Stimulated activated memory B cell treated with anti-CD40 and anti-IgM and Interleukin-4, amounts not matched to agents 10 μg/mL and 1 μg/mL and 100 μg/mL, for 72 hours (primary cell): Measurements from ENCODE around the gene SLC2A9.
A peak's percentile ranks its signal among the peaks of the same experiment; 100 is the strongest.

Experiments
- ATAC-seq: fragments of 150-1000 bp; cut with Tn5 transposase; 2 replicates; pipeline ENCODE4 v1.10.0; 2021
- H3K27ac Mint-ChIP-seq: one replicate; pipeline ENCODE4 v1.8.0; 2022; ENCODE audit warnings: mild to moderate bottlenecking, mixed read lengths
- H3K27me3 Mint-ChIP-seq: one replicate; pipeline ENCODE4 v1.8.0; 2022; ENCODE audit warnings: mixed read lengths
- H3K36me3 Mint-ChIP-seq: one replicate; pipeline ENCODE4 v1.8.0; 2022; ENCODE audit warnings: mixed read lengths
- H3K4me1 Mint-ChIP-seq: one replicate; pipeline ENCODE4 v1.8.0; 2022; ENCODE audit warnings: mixed read lengths
- H3K4me3 Mint-ChIP-seq: one replicate; pipeline ENCODE4 v1.8.0; 2022; ENCODE audit warnings: mild to moderate bottlenecking, moderate library complexity, mixed read lengths
- H3K9me3 Mint-ChIP-seq: one replicate; pipeline ENCODE4 v1.8.0; 2022; ENCODE audit warnings: mixed read lengths

SLC2A9 gene

GRCh38 chr4:9976781-9977180, 44.5 kb downstream of the SLC2A9 start:
- peaks cover 8% of the 10 kb centered on the region for H3K9me3 Mint-ChIP-seq
- H3K36me3 Mint-ChIP-seq, result peaks cover 18% of the 10 kb centered on the region
- peaks cover 12% of the 10 kb centered on the region for H3K4me1 Mint-ChIP-seq
- no peak overlapping the region for H3K27ac Mint-ChIP-seq
- no peak for ATAC-seq
- no peaks in the 10 kb centered on the region for H3K27me3 Mint-ChIP-seq
- no peak overlapping the region for H3K4me3 Mint-ChIP-seq

DNA sequence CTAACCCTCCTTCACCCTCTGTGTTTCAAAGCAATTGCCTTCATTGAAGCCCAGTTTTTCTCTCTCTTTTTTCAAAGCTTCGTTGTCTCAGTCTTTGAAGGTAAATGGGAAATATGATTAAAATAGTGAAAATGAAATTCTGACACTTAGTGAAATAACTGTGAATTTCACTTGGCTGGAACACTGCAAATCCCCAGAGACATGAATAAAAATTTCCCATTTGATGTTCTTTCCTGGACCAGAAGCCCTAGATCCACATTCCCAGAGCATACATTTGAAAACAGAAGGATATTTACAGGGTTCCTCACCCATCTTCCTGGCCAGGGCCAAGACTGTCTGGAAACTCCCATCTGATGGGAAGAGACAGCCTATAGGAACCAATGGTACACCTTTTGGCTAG, 45.0 kb downstream of the SLC2A9 start:
- no peak overlapping the region for H3K4me3 Mint-ChIP-seq
- peaks cover 8% of the 10 kb centered on the region for H3K9me3 Mint-ChIP-seq
- H3K27ac Mint-ChIP-seq, result no peak overlapping the region
- peaks cover 18% of the 10 kb centered on the region for H3K36me3 Mint-ChIP-seq
- no peak for ATAC-seq
- H3K4me1 Mint-ChIP-seq, result peaks cover 15% of the 10 kb centered on the region
- H3K27me3 Mint-ChIP-seq, result no peaks in the 10 kb centered on the region

GRCh38 chr4:9971711-9972110, 49.6 kb downstream of the SLC2A9 start:
- no peak overlapping the region for H3K4me3 Mint-ChIP-seq
- peaks cover 12% of the 10 kb centered on the region for H3K36me3 Mint-ChIP-seq
- H3K4me1 Mint-ChIP-seq, result peaks cover 31% of the 10 kb centered on the region
- H3K9me3 Mint-ChIP-seq, result peaks cover 3% of the 10 kb centered on the region
- H3K27ac Mint-ChIP-seq, result peak overlapping the region; percentile 89
- no peaks in the 10 kb centered on the region for H3K27me3 Mint-ChIP-seq
- no peak for ATAC-seq

DNA sequence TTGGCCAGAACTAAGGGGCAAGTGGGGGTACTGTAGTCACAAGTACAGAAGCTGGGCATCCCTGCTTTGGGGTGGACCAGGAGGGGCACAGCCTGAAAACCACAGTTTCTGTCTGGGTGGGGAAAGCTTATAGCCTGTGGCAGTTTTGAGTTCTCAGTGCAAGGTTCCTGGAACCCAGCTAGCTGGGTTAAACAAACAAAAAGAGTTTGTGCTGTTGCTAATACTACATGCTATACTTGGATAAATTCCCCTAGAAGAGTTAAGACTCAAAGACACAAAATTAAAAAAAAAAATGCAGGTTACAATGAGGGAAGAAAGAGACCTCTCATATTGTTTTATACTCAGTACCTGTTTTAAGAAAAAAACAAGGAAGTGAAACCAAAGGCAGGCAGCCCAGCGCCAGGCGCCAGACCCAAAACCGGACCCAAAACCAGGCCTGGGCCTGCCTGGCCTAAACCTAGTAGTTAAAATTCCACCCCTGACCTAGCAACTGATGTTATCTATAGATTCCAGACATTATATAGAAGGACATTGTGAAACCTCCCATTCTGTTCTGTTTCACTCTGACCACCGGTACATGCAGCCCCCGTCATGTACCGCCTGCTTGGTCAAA, 50.8 kb downstream of the SLC2A9 start:
- H3K4me1 Mint-ChIP-seq, result peaks cover 31% of the 10 kb centered on the region
- H3K27ac Mint-ChIP-seq, result peak overlapping the region; percentile 89
- no peak overlapping the region for H3K4me3 Mint-ChIP-seq
- H3K27me3 Mint-ChIP-seq, result no peaks in the 10 kb centered on the region
- ATAC-seq, result peak; percentile 87
- H3K9me3 Mint-ChIP-seq, result peaks cover 3% of the 10 kb centered on the region
- H3K36me3 Mint-ChIP-seq, result peaks cover 12% of the 10 kb centered on the region

GRCh38 chr4:9969526-9970398, 51.5 kb downstream of the SLC2A9 start:
- Mint-ChIP-seq H3K9me3 (peaks cover 3% of the 10 kb centered on the region), H3K4me3 (no peak overlapping the region), H3K4me1 (peaks cover 31% of the 10 kb centered on the region), H3K27me3 (no peaks in the 10 kb centered on the region), H3K36me3 (peaks cover 12% of the 10 kb centered on the region), H3K27ac (peak overlapping the region; percentile 89)
- ATAC-seq, result peak; percentile 74

- ATAC-seq, result no peak
- Mint-ChIP-seq H3K27me3 (no peaks in the 10 kb centered on the region), H3K9me3 (peaks cover 3% of the 10 kb centered on the region), H3K36me3 (peaks cover 12% of the 10 kb centered on the region), H3K4me1 (peaks cover 31% of the 10 kb centered on the region), H3K27ac (no peak overlapping the region), H3K4me3 (no peak overlapping the region)
These were observed 52.8 kb downstream of the SLC2A9 start for GRCh38 chr4:9968472-9968871.

- H3K9me3 Mint-ChIP-seq, result peaks cover 6% of the 10 kb centered on the region
These were observed 56.4 kb downstream of the SLC2A9 start for GRCh38 chr4:9964879-9965278.

GRCh38 chr4:9963328-9963727, 58.0 kb downstream of the SLC2A9 start:
- H3K27ac Mint-ChIP-seq, result no peak overlapping the region
- no peak for ATAC-seq
- H3K27me3 Mint-ChIP-seq, result no peaks in the 10 kb centered on the region
- H3K36me3 Mint-ChIP-seq, result peaks cover 13% of the 10 kb centered on the region
- peaks cover 6% of the 10 kb centered on the region for H3K9me3 Mint-ChIP-seq
- H3K4me3 Mint-ChIP-seq, result no peak overlapping the region
- H3K4me1 Mint-ChIP-seq, result no peaks in the 10 kb centered on the region

More at GRCh38 chr4:9964879-9965278, 56.4 kb downstream of the SLC2A9 start:
- Mint-ChIP-seq H3K4me1 (peaks cover 6% of the 10 kb centered on the region), H3K4me3 (no peak overlapping the region), H3K27me3 (no peaks in the 10 kb centered on the region), H3K27ac (no peak overlapping the region), H3K36me3 (peaks cover 8% of the 10 kb centered on the region)
- no peak for ATAC-seq

GRCh38 chr4:9962611-9963314, 58.5 kb downstream of the SLC2A9 start:
- Mint-ChIP-seq H3K27me3 (no peaks in the 10 kb centered on the region), H3K4me3 (no peak overlapping the region), H3K4me1 (no peaks in the 10 kb centered on the region), H3K9me3 (peaks cover 8% of the 10 kb centered on the region), H3K27ac (no peak overlapping the region), H3K36me3 (peaks cover 16% of the 10 kb centered on the region)
- no peak for ATAC-seq

DNA sequence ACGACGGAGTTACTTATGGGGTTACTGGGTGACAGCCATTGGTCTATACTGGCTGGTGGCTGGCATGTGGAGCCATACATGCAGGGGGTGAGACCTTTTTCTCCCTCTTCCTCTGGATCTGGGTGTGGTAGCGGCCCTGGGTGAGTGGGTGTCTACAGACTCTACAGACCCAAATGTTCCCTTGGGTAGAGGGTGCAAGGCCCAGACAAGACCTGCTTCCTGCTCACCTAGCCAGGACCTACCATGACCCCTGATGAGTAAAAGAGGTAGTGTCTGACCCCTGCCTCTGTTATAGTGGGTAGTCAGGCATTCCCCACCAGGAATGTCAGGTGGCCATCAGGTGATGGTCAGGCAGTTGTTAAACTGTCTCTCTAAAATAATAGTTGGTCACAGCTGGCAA, 66.8 kb downstream of the SLC2A9 start:
- peaks cover 6% of the 10 kb centered on the region for H3K9me3 Mint-ChIP-seq
- H3K27ac Mint-ChIP-seq, result no peak overlapping the region
- no peak for ATAC-seq
- H3K27me3 Mint-ChIP-seq, result no peaks in the 10 kb centered on the region
- no peak overlapping the region for H3K4me3 Mint-ChIP-seq
- peaks cover 8% of the 10 kb centered on the region for H3K36me3 Mint-ChIP-seq
- no peaks in the 10 kb centered on the region for H3K4me1 Mint-ChIP-seq

DNA sequence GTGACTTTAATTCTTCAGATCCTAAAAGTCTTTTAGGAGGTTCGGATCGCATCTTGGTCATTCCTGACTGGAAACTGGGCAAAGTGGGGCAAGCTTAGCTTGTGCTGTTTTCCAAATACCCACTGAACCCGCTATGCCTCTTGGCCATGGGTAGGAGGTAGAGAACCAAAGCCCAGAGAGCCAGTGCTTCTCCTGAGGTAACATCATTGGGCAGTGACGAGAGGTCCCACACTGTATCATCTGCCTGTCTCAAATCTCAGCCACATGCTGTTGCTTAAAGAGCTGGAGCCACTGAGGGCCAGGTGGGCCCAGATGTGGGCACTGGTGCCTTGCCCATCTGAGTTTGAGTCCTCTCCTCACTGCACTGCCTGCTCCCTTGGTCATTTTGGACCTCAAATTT, 68.2 kb downstream of the SLC2A9 start:
- no peak for ATAC-seq
- no peaks in the 10 kb centered on the region for H3K4me1 Mint-ChIP-seq
- no peaks in the 10 kb centered on the region for H3K27me3 Mint-ChIP-seq
- H3K9me3 Mint-ChIP-seq, result peaks cover 3% of the 10 kb centered on the region
- peaks cover 1% of the 10 kb centered on the region for H3K36me3 Mint-ChIP-seq
- no peak overlapping the region for H3K4me3 Mint-ChIP-seq
- no peak overlapping the region for H3K27ac Mint-ChIP-seq

- Mint-ChIP-seq H3K27me3 (no peaks in the 10 kb centered on the region), H3K4me1 (no peaks in the 10 kb centered on the region), H3K9me3 (peaks cover under 1% of the 10 kb centered on the region), H3K36me3 (no peaks in the 10 kb centered on the region), H3K27ac (no peak overlapping the region), H3K4me3 (no peak overlapping the region)
- ATAC-seq, result no peak
These were observed 68.8 kb downstream of the SLC2A9 start for GRCh38 chr4:9952415-9952950.

GRCh38 chr4:9949573-9949972, 71.7 kb downstream of the SLC2A9 start:
- no peaks in the 10 kb centered on the region for H3K4me1 Mint-ChIP-seq
- ATAC-seq, result no peak

GRCh38 chr4:9947168-9948062, 73.9 kb downstream of the SLC2A9 start:
- no peaks in the 10 kb centered on the region for H3K4me1 Mint-ChIP-seq
- no peak overlapping the region for H3K4me3 Mint-ChIP-seq
- no peaks in the 10 kb centered on the region for H3K27me3 Mint-ChIP-seq
- H3K27ac Mint-ChIP-seq, result no peak overlapping the region
- no peaks in the 10 kb centered on the region for H3K9me3 Mint-ChIP-seq
- H3K36me3 Mint-ChIP-seq, result no peaks in the 10 kb centered on the region
- no peak for ATAC-seq

More at GRCh38 chr4:9949573-9949972, 71.7 kb downstream of the SLC2A9 start:
- Mint-ChIP-seq H3K27ac (no peak overlapping the region), H3K4me3 (no peak overlapping the region), H3K9me3 (no peaks in the 10 kb centered on the region), H3K27me3 (no peaks in the 10 kb centered on the region), H3K36me3 (no peaks in the 10 kb centered on the region)
